Colon (tissue), 2 donors: Measurements from ENCODE around the gene ARL14.

ENCODE experiments used
- FAIRE-seq: peaks from 2 replicates; lab custom pipeline; 2012; peaks lifted over from hg19 to GRCh38; lab: Jason Lieb, UNC
- donor health status: control.
- donor health status: control.

ARL14 gene

GRCh38 chr3:160676547-160677303 is at the start of gene ARL14:
Gene ARL14, plus strand, starts transcription at chr3:160677160. Its CDS starts 187 bp downstream, at chr3:160677347.
- FAIRE-seq, result peak; percentile 38

GRCh38 chr3:160629491-160629890 is 47.5 kb upstream of the ARL14 start:
- no peak for FAIRE-seq

GRCh38 chr3:160633361-160634083 is 43.4 kb upstream of the ARL14 start:
- FAIRE-seq, result no peak

GRCh38 chr3:160635213-160635612 is 41.7 kb upstream of the ARL14 start:
- FAIRE-seq, result no peak

GRCh38 chr3:160637086-160637485 is 39.9 kb upstream of the ARL14 start:
- no peak for FAIRE-seq

- FAIRE-seq, result no peak
These were observed 38.8 kb upstream of the ARL14 start for GRCh38 chr3:160638184-160638583.

- FAIRE-seq, result no peak
These were observed 35.2 kb upstream of the ARL14 start for GRCh38 chr3:160641665-160642309.

- no peak for FAIRE-seq
These were observed 33.0 kb upstream of the ARL14 start for GRCh38 chr3:160643994-160644393.

- no peak for FAIRE-seq
These were observed 32.5 kb upstream of the ARL14 start for GRCh38 chr3:160644491-160644890.

GRCh38 chr3:160648701-160649100 is 28.3 kb upstream of the ARL14 start:
- no peak for FAIRE-seq

- no peak for FAIRE-seq
These were observed 27.4 kb upstream of the ARL14 start for GRCh38 chr3:160649596-160649995.

- no peak for FAIRE-seq
These were observed 23.4 kb upstream of the ARL14 start for GRCh38 chr3:160653512-160653911.

GRCh38 chr3:160660902-160661301 is 16.1 kb upstream of the ARL14 start:
- no peak for FAIRE-seq

GRCh38 chr3:160661660-160662059 is 15.3 kb upstream of the ARL14 start:
- FAIRE-seq, result no peak

GRCh38 chr3:160665231-160665630 is 11.7 kb upstream of the ARL14 start:
- no peak for FAIRE-seq

GRCh38 chr3:160665784-160666526 is 11.0 kb upstream of the ARL14 start:
- FAIRE-seq, result no peak

- no peak for FAIRE-seq
These were observed 9.5 kb upstream of the ARL14 start for GRCh38 chr3:160667452-160667851.

GRCh38 chr3:160668454-160668853 is 8.5 kb upstream of the ARL14 start:
- no peak for FAIRE-seq

- FAIRE-seq, result no peak
These were observed 5.7 kb upstream of the ARL14 start for GRCh38 chr3:160671231-160671630.

GRCh38 chr3:160671995-160672394 is 5.0 kb upstream of the ARL14 start:
- no peak for FAIRE-seq

- peak; percentile 53 for FAIRE-seq
These were observed 3.8 kb upstream of the ARL14 start for GRCh38 chr3:160673188-160673587.

GRCh38 chr3:160675566-160676124 is 1.3 kb upstream of the ARL14 start:
- no peak for FAIRE-seq
